ENCODE data around the gene PRKG1.

Gene PRKG1

GRCh38 chr10:51907361-51907760, 833.1 kb downstream of the PRKG1 start:
- no peak for DNase-seq

GRCh38 chr10:51910189-51910588, 835.9 kb downstream of the PRKG1 start:
- DNase-seq: no peak

GRCh38 chr10:51910596-51910995, 836.3 kb downstream of the PRKG1 start:
- DNase-seq: no peak

GRCh38 chr10:51911723-51912122, 837.4 kb downstream of the PRKG1 start:
- DNase-seq: no peak

GRCh38 chr10:51915031-51915542, 840.8 kb downstream of the PRKG1 start:
- no peak for DNase-seq

GRCh38 chr10:51918440-51918839, 844.2 kb downstream of the PRKG1 start:
- DNase-seq: no peak

- no peak for DNase-seq
Observed at GRCh38 chr10:51918884-51919325, 844.6 kb downstream of the PRKG1 start.

GRCh38 chr10:51920672-51921071, 846.4 kb downstream of the PRKG1 start:
- no peak for DNase-seq

- no peak for DNase-seq
Observed at GRCh38 chr10:51924359-51924758, 850.1 kb downstream of the PRKG1 start.

- no peak for DNase-seq
Observed at GRCh38 chr10:51926337-51926736, 852.0 kb downstream of the PRKG1 start.

- DNase-seq: no peak
Observed at GRCh38 chr10:51928162-51928561, 853.9 kb downstream of the PRKG1 start.

GRCh38 chr10:51932530-51932929, 858.2 kb downstream of the PRKG1 start:
- no peak for DNase-seq

GRCh38 chr10:51934373-51934772, 860.1 kb downstream of the PRKG1 start:
- no peak for DNase-seq

- DNase-seq: no peak
Observed at GRCh38 chr10:51935341-51935740, 861.1 kb downstream of the PRKG1 start.

- no peak for DNase-seq
Observed at GRCh38 chr10:51937308-51938140, 863.2 kb downstream of the PRKG1 start.

GRCh38 chr10:51950371-51950995, 876.2 kb downstream of the PRKG1 start:
- DNase-seq: no peak

GRCh38 chr10:51950996-51951555, 876.8 kb downstream of the PRKG1 start:
- DNase-seq: no peak

- no peak for DNase-seq
Observed at GRCh38 chr10:51951601-51952000, 877.3 kb downstream of the PRKG1 start.

GRCh38 chr10:51952056-51952455, 877.8 kb downstream of the PRKG1 start:
- DNase-seq: no peak

GRCh38 chr10:51955696-51956095, 881.4 kb downstream of the PRKG1 start:
- DNase-seq: no peak

- no peak for DNase-seq
Observed at GRCh38 chr10:51956822-51957221, 882.5 kb downstream of the PRKG1 start.

GRCh38 chr10:51960494-51960895, 886.2 kb downstream of the PRKG1 start:
- no peak for DNase-seq

- no peak for DNase-seq
Observed at GRCh38 chr10:51961401-51961800, 887.1 kb downstream of the PRKG1 start.

GRCh38 chr10:51964630-51965029, 890.3 kb downstream of the PRKG1 start:
- DNase-seq: no peak

Data from activated gamma-delta T cell (primary cell).